Fibroblast of gingiva (primary cell): ENCODE measurements around the gene FLT4.
"Not testable (repeated sequence)": the region's sequence is repeated elsewhere in the genome, so short reads cannot be mapped to it uniquely, and the experiment has no call there.

Source experiments
- DNase-seq: peaks from one replicate; pipeline ENCODE4 v3.0.0-alpha.2; 2011; ENCODE audit warnings: low read depth

FLT4 gene

GRCh38 chr5:180670157-180670556, 20.8 kb upstream of the FLT4 start:
- no peak for DNase-seq

GRCh38 chr5:180669661-180670060, 20.3 kb upstream of the FLT4 start:
- no peak for DNase-seq

GRCh38 chr5:180668835-180669596, 19.6 kb upstream of the FLT4 start:
- DNase-seq, result no peak

GRCh38 chr5:180666812-180667211, 17.4 kb upstream of the FLT4 start:
- no peak for DNase-seq

- no peak for DNase-seq
Measured at GRCh38 chr5:180665682-180666404, 16.4 kb upstream of the FLT4 start.

- no peak for DNase-seq
Measured at GRCh38 chr5:180658774-180659564, 9.6 kb upstream of the FLT4 start.

GRCh38 chr5:180655243-180655642, 5.8 kb upstream of the FLT4 start:
- DNase-seq, result not testable (repeated sequence)

GRCh38 chr5:180652771-180653170, 3.4 kb upstream of the FLT4 start:
- no peak for DNase-seq

- DNase-seq, result no peak
Measured at GRCh38 chr5:180652346-180652745, 2.9 kb upstream of the FLT4 start.

GRCh38 chr5:180648658-180649296, 623 bp downstream of the FLT4 start:
- DNase-seq, result no peak

GRCh38 chr5:180647941-180648500, 1.4 kb downstream of the FLT4 start:
- DNase-seq, result no peak

GRCh38 chr5:180647465-180647864, 1.9 kb downstream of the FLT4 start:
- DNase-seq, result no peak

- no peak for DNase-seq
Measured at GRCh38 chr5:180646963-180647305, 2.5 kb downstream of the FLT4 start.

GRCh38 chr5:180646289-180646962, 3.0 kb downstream of the FLT4 start:
- DNase-seq, result no peak

GRCh38 chr5:180645274-180646204, 3.9 kb downstream of the FLT4 start:
- DNase-seq, result no peak

- no peak for DNase-seq
Measured at GRCh38 chr5:180644825-180645273, 4.6 kb downstream of the FLT4 start.

- no peak for DNase-seq
Measured at GRCh38 chr5:180644129-180644824, 5.1 kb downstream of the FLT4 start.

GRCh38 chr5:180643191-180643851, 6.1 kb downstream of the FLT4 start:
- DNase-seq, result no peak

- no peak for DNase-seq
Measured at GRCh38 chr5:180642779-180643178, 6.6 kb downstream of the FLT4 start.
